ENCODE results near the gene ARMC7. TPM values are rescaled to one million over a fixed set of nuclear protein-coding genes. Genes with fewer than 3 reads are reported as not detected.
"Not testable (repeated sequence)": the region's sequence is repeated elsewhere in the genome, so short reads cannot be mapped to it uniquely, and the experiment has no call there.

ARMC7 gene
- total RNA-seq, 4 donors from 2014 or later = 10.6 to 14.7 (median 11.9) TPM

- intact Hi-C loops (cut with DNase I; ENCODE audit: low total_unique reads) = loop anchor here (10.0 kb wide), 1 partner anchor 107 kb away; no protein-coding TSS in a partner anchor
- 56 to 70% methylated on average over 4 of the region's 4 CpGs for WGBS, 2 donors
- no peak overlapping the region for H3K4me3 ChIP-seq (ENCODE audit: low read depth, poor library complexity, severe bottlenecking)
- no peak for DNase-seq (ENCODE audit: low spot score in 2 of 2)
- TF ChIP-seq CTCF (IDR thresholded peaks at IDR 0.05) (no peak), POLR2A (IDR thresholded peaks at IDR 0.05) (no peak)
Observed at GRCh38 chr17:75067856-75068255, 41.9 kb upstream of the ARMC7 start.

GRCh38 chr17:75068750-75069149, 41.0 kb upstream of the ARMC7 start:
- DNase-seq (ENCODE audit: low spot score in 2 of 2) = no peak
- no peak overlapping the region for H3K4me3 ChIP-seq (ENCODE audit: low read depth, poor library complexity, severe bottlenecking)
- intact Hi-C loops (cut with DNase I; ENCODE audit: low total_unique reads) = loop anchor here (10.0 kb wide), 1 partner anchor 106 kb away; no protein-coding TSS in a partner anchor
- 81 to 88% methylated on average over 8 of the region's 8 CpGs for WGBS, 2 donors
- TF ChIP-seq POLR2A (IDR thresholded peaks at IDR 0.05) (no peak), CTCF (IDR thresholded peaks at IDR 0.05) (no peak)

GRCh38 chr17:75069783-75070182, 40.0 kb upstream of the ARMC7 start:
- TF ChIP-seq CTCF (IDR thresholded peaks at IDR 0.05) = no peak
- TF ChIP-seq POLR2A (IDR thresholded peaks at IDR 0.05) = no peak
- no peak for DNase-seq (ENCODE audit: low spot score in 2 of 2)
- H3K4me3 ChIP-seq (ENCODE audit: low read depth, poor library complexity, severe bottlenecking) = no peak overlapping the region
- 72 to 88% methylated on average over 2 of the region's 2 CpGs for WGBS, 2 donors
- intact Hi-C loops (cut with DNase I; ENCODE audit: low total_unique reads) = loop anchor here (10.0 kb wide), 1 partner anchor 105 kb away; no protein-coding TSS in a partner anchor

- H3K4me3 ChIP-seq (ENCODE audit: low read depth, poor library complexity, severe bottlenecking); DNase-seq (ENCODE audit: low spot score in 2 of 2); intact Hi-C loops (cut with DNase I; ENCODE audit: low total_unique reads): not testable (repeated sequence)
- WGBS, 2 donors = 86 to 88% methylated on average over 8 of the region's 8 CpGs
Observed at GRCh38 chr17:75071478-75072271, 38.1 kb upstream of the ARMC7 start.

GRCh38 chr17:75072909-75073308, 36.9 kb upstream of the ARMC7 start:
- 94 to 96% methylated on average over 5 of the region's 5 CpGs for WGBS, 2 donors
- intact Hi-C loops (cut with DNase I; ENCODE audit: low total_unique reads) = not testable (repeated sequence)

GRCh38 chr17:75073618-75074047, 36.1 kb upstream of the ARMC7 start:
- 47 to 62% methylated on average over 5 of the region's 5 CpGs for WGBS, 2 donors
- intact Hi-C loops (cut with DNase I; ENCODE audit: low total_unique reads) = no loop called here

More at GRCh38 chr17:75072909-75073308, 36.9 kb upstream of the ARMC7 start:
- not testable (repeated sequence) for DNase-seq (ENCODE audit: low spot score in 2 of 2); H3K4me3 ChIP-seq (ENCODE audit: low read depth, poor library complexity, severe bottlenecking)

More at GRCh38 chr17:75073618-75074047, 36.1 kb upstream of the ARMC7 start:
- no peak for DNase-seq (ENCODE audit: low spot score in 2 of 2)
- TF ChIP-seq CTCF (IDR thresholded peaks at IDR 0.05) (no peak), POLR2A (IDR thresholded peaks at IDR 0.05) (no peak)
- no peak overlapping the region for H3K4me3 ChIP-seq (ENCODE audit: low read depth, poor library complexity, severe bottlenecking)
